Measurements from ENCODE around the gene STRN4.

The STRN4 gene

GRCh38 chr19:46730187-46730586 is 16.1 kb downstream of the STRN4 start:
- Histone ChIP-seq H3K4me3 (ENCODE audit: low read length in 2 of 2) (no peak overlapping the region), H3K36me3 (ENCODE audit: control insufficient read depth in 2 of 2, insufficient read depth in 2 of 2, low read length in 2 of 2) (peaks cover 41 to 69% of the 10 kb centered on the region in 2 donors), H3K27me3 (ENCODE audit: control insufficient read depth in 1 of 2, insufficient read depth in 2 of 2, low read length in 2 of 2) (no peaks in the 10 kb centered on the region), H3K4me1 (ENCODE audit: control insufficient read depth, insufficient read depth, low read length) (peaks cover 22% of the 10 kb centered on the region), H3K27ac (ENCODE audit: low read length) (no peak overlapping the region), H3K9me3 (ENCODE audit: control insufficient read depth in 2 of 2, low read length in 2 of 2) (no peaks in the 10 kb centered on the region), H3K9ac (ENCODE audit: low read length in 2 of 2) (no peak overlapping the region)

- H3K4me1 ChIP-seq (ENCODE audit: control insufficient read depth, insufficient read depth, low read length): peaks cover 22% of the 10 kb centered on the region
- H3K4me3 ChIP-seq (ENCODE audit: low read length in 2 of 2): no peak overlapping the region
- no peaks in the 10 kb centered on the region for H3K9me3 ChIP-seq (ENCODE audit: control insufficient read depth in 2 of 2, low read length in 2 of 2)
- no peaks in the 10 kb centered on the region for H3K27me3 ChIP-seq (ENCODE audit: control insufficient read depth in 1 of 2, insufficient read depth in 2 of 2, low read length in 2 of 2)
- H3K9ac ChIP-seq (ENCODE audit: low read length in 2 of 2): no peak overlapping the region
- H3K36me3 ChIP-seq (ENCODE audit: control insufficient read depth in 2 of 2, insufficient read depth in 2 of 2, low read length in 2 of 2): peaks cover 45 to 71% of the 10 kb centered on the region in 2 donors
- no peak overlapping the region for H3K27ac ChIP-seq (ENCODE audit: low read length)
Observed at GRCh38 chr19:46729696-46730095, 16.6 kb downstream of the STRN4 start.

GRCh38 chr19:46728693-46729339 is 17.4 kb downstream of the STRN4 start:
- Histone ChIP-seq H3K4me3 (ENCODE audit: low read length in 2 of 2) (no peak overlapping the region), H3K9ac (ENCODE audit: low read length in 2 of 2) (no peak overlapping the region), H3K36me3 (ENCODE audit: control insufficient read depth in 2 of 2, insufficient read depth in 2 of 2, low read length in 2 of 2) (peaks cover 46 to 73% of the 10 kb centered on the region in 2 donors), H3K4me1 (ENCODE audit: control insufficient read depth, insufficient read depth, low read length) (peaks cover 22% of the 10 kb centered on the region), H3K27me3 (ENCODE audit: control insufficient read depth in 1 of 2, insufficient read depth in 2 of 2, low read length in 2 of 2) (no peaks in the 10 kb centered on the region), H3K27ac (ENCODE audit: low read length) (no peak overlapping the region), H3K9me3 (ENCODE audit: control insufficient read depth in 2 of 2, low read length in 2 of 2) (no peaks in the 10 kb centered on the region)

GRCh38 chr19:46728208-46728607 is 18.0 kb downstream of the STRN4 start:
- Histone ChIP-seq H3K4me3 (ENCODE audit: low read length in 2 of 2) (no peak overlapping the region), H3K27me3 (ENCODE audit: control insufficient read depth in 1 of 2, insufficient read depth in 2 of 2, low read length in 2 of 2) (no peaks in the 10 kb centered on the region), H3K9ac (ENCODE audit: low read length in 2 of 2) (no peak overlapping the region), H3K4me1 (ENCODE audit: control insufficient read depth, insufficient read depth, low read length) (peaks cover 22% of the 10 kb centered on the region), H3K9me3 (ENCODE audit: control insufficient read depth in 2 of 2, low read length in 2 of 2) (no peaks in the 10 kb centered on the region), H3K36me3 (ENCODE audit: control insufficient read depth in 2 of 2, insufficient read depth in 2 of 2, low read length in 2 of 2) (peaks cover 45 to 74% of the 10 kb centered on the region in 2 donors), H3K27ac (ENCODE audit: low read length) (peak overlapping the region; percentile 18)

GRCh38 chr19:46727757-46728156 is 18.5 kb downstream of the STRN4 start:
- no peaks in the 10 kb centered on the region for H3K9me3 ChIP-seq (ENCODE audit: control insufficient read depth in 2 of 2, low read length in 2 of 2)
- peak overlapping the region; percentile 18 for H3K27ac ChIP-seq (ENCODE audit: low read length)
- H3K36me3 ChIP-seq (ENCODE audit: control insufficient read depth in 2 of 2, insufficient read depth in 2 of 2, low read length in 2 of 2): peaks cover 49 to 73% of the 10 kb centered on the region in 2 donors
- H3K4me3 ChIP-seq (ENCODE audit: low read length in 2 of 2): no peak overlapping the region
- H3K9ac ChIP-seq (ENCODE audit: low read length in 2 of 2): no peak overlapping the region
- no peaks in the 10 kb centered on the region for H3K27me3 ChIP-seq (ENCODE audit: control insufficient read depth in 1 of 2, insufficient read depth in 2 of 2, low read length in 2 of 2)
- H3K4me1 ChIP-seq (ENCODE audit: control insufficient read depth, insufficient read depth, low read length): peaks cover 22% of the 10 kb centered on the region

- Histone ChIP-seq H3K27me3 (ENCODE audit: control insufficient read depth in 1 of 2, insufficient read depth in 2 of 2, low read length in 2 of 2) (no peaks in the 10 kb centered on the region), H3K36me3 (ENCODE audit: control insufficient read depth in 2 of 2, insufficient read depth in 2 of 2, low read length in 2 of 2) (peaks cover 56 to 78% of the 10 kb centered on the region in 2 donors), H3K9me3 (ENCODE audit: control insufficient read depth in 2 of 2, low read length in 2 of 2) (no peaks in the 10 kb centered on the region), H3K4me1 (ENCODE audit: control insufficient read depth, insufficient read depth, low read length) (peaks cover 22% of the 10 kb centered on the region), H3K27ac (ENCODE audit: low read length) (no peak overlapping the region), H3K4me3 (ENCODE audit: low read length in 2 of 2) (no peak overlapping the region), H3K9ac (ENCODE audit: low read length in 2 of 2) (no peak overlapping the region)
Observed at GRCh38 chr19:46726971-46727501, 19.2 kb downstream of the STRN4 start.

- H3K9me3 ChIP-seq (ENCODE audit: control insufficient read depth in 2 of 2, low read length in 2 of 2): no peaks in the 10 kb centered on the region
- H3K4me3 ChIP-seq (ENCODE audit: low read length in 2 of 2): no peak overlapping the region
- H3K36me3 ChIP-seq (ENCODE audit: control insufficient read depth in 2 of 2, insufficient read depth in 2 of 2, low read length in 2 of 2): peaks cover 61 to 81% of the 10 kb centered on the region in 2 donors
- no peaks in the 10 kb centered on the region for H3K27me3 ChIP-seq (ENCODE audit: control insufficient read depth in 1 of 2, insufficient read depth in 2 of 2, low read length in 2 of 2)
- no peak overlapping the region for H3K9ac ChIP-seq (ENCODE audit: low read length in 2 of 2)
- peaks cover 22% of the 10 kb centered on the region for H3K4me1 ChIP-seq (ENCODE audit: control insufficient read depth, insufficient read depth, low read length)
- H3K27ac ChIP-seq (ENCODE audit: low read length): no peak overlapping the region
Observed at GRCh38 chr19:46726551-46726950, 19.7 kb downstream of the STRN4 start.

- Histone ChIP-seq H3K36me3 (ENCODE audit: control insufficient read depth in 2 of 2, insufficient read depth in 2 of 2, low read length in 2 of 2) (peaks cover 63 to 81% of the 10 kb centered on the region in 2 donors), H3K27ac (ENCODE audit: low read length) (no peak overlapping the region), H3K27me3 (ENCODE audit: control insufficient read depth in 1 of 2, insufficient read depth in 2 of 2, low read length in 2 of 2) (no peaks in the 10 kb centered on the region), H3K4me1 (ENCODE audit: control insufficient read depth, insufficient read depth, low read length) (peaks cover 18% of the 10 kb centered on the region), H3K4me3 (ENCODE audit: low read length in 2 of 2) (no peak overlapping the region), H3K9me3 (ENCODE audit: control insufficient read depth in 2 of 2, low read length in 2 of 2) (no peaks in the 10 kb centered on the region), H3K9ac (ENCODE audit: low read length in 2 of 2) (no peak overlapping the region)
Observed at GRCh38 chr19:46725859-46726393, 20.3 kb downstream of the STRN4 start.

GRCh38 chr19:46725036-46725820 is 21.0 kb downstream of the STRN4 start:
- Histone ChIP-seq H3K9me3 (ENCODE audit: control insufficient read depth in 2 of 2, low read length in 2 of 2) (no peaks in the 10 kb centered on the region), H3K36me3 (ENCODE audit: control insufficient read depth in 2 of 2, insufficient read depth in 2 of 2, low read length in 2 of 2) (peaks cover 64 to 82% of the 10 kb centered on the region in 2 donors), H3K9ac (ENCODE audit: low read length in 2 of 2) (no peak overlapping the region), H3K27ac (ENCODE audit: low read length) (no peak overlapping the region), H3K4me1 (ENCODE audit: control insufficient read depth, insufficient read depth, low read length) (peaks cover 18% of the 10 kb centered on the region), H3K27me3 (ENCODE audit: control insufficient read depth in 1 of 2, insufficient read depth in 2 of 2, low read length in 2 of 2) (no peaks in the 10 kb centered on the region), H3K4me3 (ENCODE audit: low read length in 2 of 2) (no peak overlapping the region)

GRCh38 chr19:46724468-46724867 is 21.8 kb downstream of the STRN4 start:
- Histone ChIP-seq H3K9me3 (ENCODE audit: control insufficient read depth in 2 of 2, low read length in 2 of 2) (no peaks in the 10 kb centered on the region), H3K27me3 (ENCODE audit: control insufficient read depth in 1 of 2, insufficient read depth in 2 of 2, low read length in 2 of 2) (no peaks in the 10 kb centered on the region), H3K9ac (ENCODE audit: low read length in 2 of 2) (no peak overlapping the region), H3K4me1 (ENCODE audit: control insufficient read depth, insufficient read depth, low read length) (peaks cover 18% of the 10 kb centered on the region), H3K27ac (ENCODE audit: low read length) (no peak overlapping the region), H3K36me3 (ENCODE audit: control insufficient read depth in 2 of 2, insufficient read depth in 2 of 2, low read length in 2 of 2) (peaks cover 58 to 75% of the 10 kb centered on the region in 2 donors), H3K4me3 (ENCODE audit: low read length in 2 of 2) (no peak overlapping the region)

Data from stomach smooth muscle (tissue), 2 donors.